Heart right ventricle (tissue), 16 donors: ENCODE data around the gene MIPEP. TPM values are rescaled to one million over a fixed set of nuclear protein-coding genes. Genes with fewer than 3 reads are reported as not detected.

Experiments used
- ATAC-seq, 8 donors: fragments of 200-7000 bp; cut with Tn5 transposase; one replicate each; pipeline ENCODE4 v1.9.1; 2020; ENCODE audit warnings: mild to moderate bottlenecking in 8 of 8, moderate library complexity in 8 of 8, moderate number of reproducible peaks in 1 of 8
- DNase-seq, 2 donors: peaks; one replicate each; pipeline ENCODE4 v3.0.0-alpha.2; 2020
- H3K27ac ChIP-seq, 10 donors: fragments of 200-600 bp; sonication (generic) in 2 of 10; one replicate each; pipeline versions ENCODE4 v1.5.0 to v1.8.0; 2020 to 2022; ENCODE audit warnings: mild to moderate bottlenecking in 3 of 10
- H3K27me3 ChIP-seq, 7 donors: fragments of 200-600 bp; one replicate each; pipeline ENCODE4 v1.8.0; 2021 to 2022; ENCODE audit warnings: mild to moderate bottlenecking in 2 of 7
- H3K36me3 ChIP-seq, 9 donors: fragments of 200-600 bp; sonication (generic) in 1 of 9; one replicate each; pipeline versions ENCODE4 v1.5.0 to v1.8.0; 2020 to 2022; ENCODE audit warnings: mild to moderate bottlenecking in 2 of 9
- H3K4me1 ChIP-seq, 9 donors: fragments of 200-600 bp; sonication (generic) in 1 of 9; one replicate each; pipeline versions ENCODE4 v1.5.0 to v1.8.0; 2020 to 2022; ENCODE audit warnings: mild to moderate bottlenecking in 4 of 9
- H3K4me3 ChIP-seq, 10 donors: fragments of 200-600 bp; sonication (generic) in 2 of 10; one replicate each; pipeline versions ENCODE4 v1.5.0 to v1.8.0; 2020 to 2022; ENCODE audit warnings: mild to moderate bottlenecking in 7 of 10, moderate library complexity in 2 of 10
- H3K9me3 ChIP-seq, 11 donors: fragments of 200-600 bp in 10 of 11; sonication (generic) in 2 of 11; one replicate each; pipeline versions ENCODE4 v1.5.0 to v1.8.0; 2013 to 2022; ENCODE audit warnings: mild to moderate bottlenecking in 2 of 11, control low read depth in 1 of 11, moderate library complexity in 1 of 11
- CTCF ChIP-seq, 9 donors: fragments of 200-600 bp; sonication (generic) in 2 of 9; IDR thresholded peaks; one replicate each; pipeline versions ENCODE4 v1.5.0 to v1.8.0; 2021 to 2022; ENCODE audit warnings: antibody characterized with exemption in 9 of 9, mild to moderate bottlenecking in 5 of 9, moderate library complexity in 1 of 9
- WGBS, 2 donors: extraction: QIAGEN DNeasy Blood & Tissue Kit; methylation state at CpG; one replicate each; pipeline ENCODE4 v1.1.7; 2013; ENCODE audit warnings: inconsistent platforms in 1 of 2; 5-methylcytosine and 5-hydroxymethylcytosine counted together
- intact Hi-C, 10 donors: fragments of 100-400 bp; cut with DNase I; formaldehyde crosslinking; loops; one replicate each; pipeline versions ENCODE4 v1.11.1 to v1.14.2; 2022
- polyA plus RNA-seq, 2 donors: library from polyadenylated mRNA; stranded (reverse); fragments of 200-250 nt; gene quantifications; one replicate each; pipeline ENCODE4 v1.2.3, GENCODE V29; 2013
- total RNA-seq, 10 donors: library from RNA; stranded (reverse); fragmentation: NEBNext Ultra II Directional in 3 of 10; extraction: Animal tissue kit (Norgen Biotek cat#: 25700) in 3 of 10; gene quantifications; one replicate each; pipeline versions ENCODE4 v1.2.1 to v1.2.4, GENCODE V29; 2021 to 2023
- donor health status: Arrhythmogenic right ventricular cardiomyopathy.
- donor health status: ischemic (EF 13 %, LVEDD 7.1; RV severe dilation, severe dysfunction).
- donor health status: healthy with polysubstance abuse.
- donor health status: DM: no; HTN: yes; CAD: no.
- donor health status: DM: no; HTN: no; CAD: no.
- donor health status: ischemic (EF 25% LVEDD 6.9; RV normal size, moderate dysfunction).
- donor health status: ischemic (EF 25% LVEDD 5.7; RV mildly dilated, moderate dysfunction).
- donor health status: healthy.
- donor health status: DM: yes; HTN: yes; CAD: no.
- donor health status: Ischemic cardiomyopathy.
- donor health status: ischemic (EF 35%, LVEDD 5.7; RV mildly dilated, moderate dysfunction).
- donor health status: nonischemic (EF 11% LVEDD 7.7; RV severe dilation, severe dysfunction).
- donor health status: DM: yes; HTN: yes; CAD: no.
- donor health status: PGD.
- donor health status: ischemic (EF 29% LVEDD 5.4; RV normal size, mild dysfunction).
- donor health status: nonischemic (EF 23%, LVEDD 6.1; RV moderate dilation, normal function).

MIPEP gene
- total and polyA plus RNA-seq, 12 donors = 23.4 to 83.4 (median 44.1) TPM

- Histone ChIP-seq H3K4me1 (peaks cover 0 to 7% (median 0%) of the 10 kb centered on the region in 9 donors), H3K4me3 (no peak overlapping the region), H3K27ac (no peak overlapping the region), H3K9me3 (peaks cover 0 to 2% (median 0%) of the 10 kb centered on the region in 11 donors), H3K27me3 (no peaks in the 10 kb centered on the region), H3K36me3 (no peaks in the 10 kb centered on the region)
- 79 to 80% methylated on average over 3 of the region's 3 CpGs for WGBS, 2 donors
- TF ChIP-seq CTCF (IDR thresholded peaks at IDR 0.05) = no peak
- ATAC-seq (no peak), DNase-seq (no peak)
- intact Hi-C loops = no loop called here
Measured at GRCh38 chr13:23776698-23777574, 112.3 kb downstream of the MIPEP start.

- no peak for TF ChIP-seq CTCF (IDR thresholded peaks at IDR 0.05)
- Histone ChIP-seq H3K4me1 (peaks cover 0 to 7% (median 0%) of the 10 kb centered on the region in 9 donors), H3K27ac (no peak overlapping the region), H3K27me3 (no peaks in the 10 kb centered on the region), H3K4me3 (no peak overlapping the region), H3K36me3 (no peaks in the 10 kb centered on the region), H3K9me3 (no peaks in the 10 kb centered on the region)
- 47 to 50% methylated on average over 2 of the region's 2 CpGs for WGBS, 2 donors
- ATAC-seq (no peak), DNase-seq (no peak)
- intact Hi-C loops = no loop called here
Measured at GRCh38 chr13:23772717-23773116, 116.5 kb downstream of the MIPEP start.

DNA sequence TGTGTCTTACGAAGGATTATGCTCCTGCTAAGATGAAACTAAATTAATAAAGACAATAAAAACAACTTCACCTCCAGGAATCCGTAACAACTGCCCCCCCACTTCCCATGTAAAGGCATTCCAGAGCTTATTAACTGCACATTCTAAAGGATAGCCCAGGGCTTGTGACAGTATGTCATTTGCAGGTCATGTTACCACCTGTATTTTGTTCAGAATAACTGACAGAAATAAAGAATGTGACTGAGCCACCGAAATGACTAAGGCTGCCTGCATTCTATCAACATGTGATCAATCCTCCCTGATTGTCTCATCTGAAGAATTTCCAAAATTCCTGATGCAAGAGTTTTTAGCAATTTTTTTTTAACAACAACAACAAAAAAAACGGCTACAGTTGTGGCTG is 117.2 kb downstream of the MIPEP start:
- TF ChIP-seq CTCF (IDR thresholded peaks at IDR 0.05) = no peak
- Histone ChIP-seq H3K9me3 (no peaks in the 10 kb centered on the region), H3K4me1 (peaks cover 0 to 3% (median 0%) of the 10 kb centered on the region in 9 donors), H3K27ac (no peak overlapping the region), H3K36me3 (no peaks in the 10 kb centered on the region), H3K4me3 (no peak overlapping the region), H3K27me3 (no peaks in the 10 kb centered on the region)
- WGBS, 2 donors = 79 to 81% methylated on average over 4 of the region's 4 CpGs
- intact Hi-C loops = no loop called here
- ATAC-seq = no peak
- no peak for DNase-seq

DNA sequence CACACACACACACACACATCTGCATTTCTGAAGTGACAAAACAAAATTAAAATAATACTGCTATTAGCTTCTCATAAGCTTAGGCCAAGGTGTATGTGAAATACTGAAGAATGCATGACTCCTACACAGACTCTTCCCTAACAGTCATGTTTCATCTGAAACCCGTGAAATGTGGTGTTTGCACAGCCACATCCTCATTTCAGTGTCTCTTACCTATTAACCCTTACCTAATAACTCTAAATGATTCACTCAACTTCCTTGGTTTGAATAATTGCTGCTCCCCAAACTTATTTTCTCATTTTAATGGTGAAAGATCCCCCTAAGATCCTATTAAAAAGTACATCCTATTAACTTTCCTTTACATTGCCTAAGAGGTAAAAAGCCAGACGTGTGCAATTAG is 117.6 kb downstream of the MIPEP start:
- WGBS, 2 donors = 72 to 74% methylated on average over 2 of the region's 2 CpGs
- Histone ChIP-seq H3K4me3 (no peak overlapping the region), H3K27ac (no peak overlapping the region), H3K9me3 (no peaks in the 10 kb centered on the region), H3K27me3 (no peaks in the 10 kb centered on the region), H3K4me1 (peaks cover 0 to 7% (median 0%) of the 10 kb centered on the region in 9 donors), H3K36me3 (no peaks in the 10 kb centered on the region)
- DNase-seq = no peak
- ATAC-seq = no peak
- intact Hi-C loops = no loop called here
- TF ChIP-seq CTCF (IDR thresholded peaks at IDR 0.05) = no peak
